DND-41 (cell line): ENCODE results near the gene AGAP2.
"Not testable (repeated sequence)": the region's sequence is repeated elsewhere in the genome, so short reads cannot be mapped to it uniquely, and the experiment has no call there.

Experiments used
- ATAC-seq: fragments of 200-7000 bp; cut with Tn5 transposase; 3 replicates; pipeline ENCODE4 v1.9.1; 2021; ENCODE audit warnings: low read depth; ENCODE audit not compliant: insufficient read depth
- DNase-seq: peaks from one replicate; pipeline ENCODE4 v3.0.0-alpha.2; 2020
- H2AFZ ChIP-seq: 2 replicates; pipeline ENCODE4 v1.6.0; 2012; ENCODE audit warnings: low read depth, low read length
- H3K27ac ChIP-seq: 2 replicates; pipeline ENCODE4 v1.5.1; 2012; ENCODE audit warnings: low read length, inconsistent platforms
- H3K27me3 ChIP-seq: fragments of 200-600 bp; sonication (generic); 2 replicates; pipeline ENCODE4 v1.6.0; 2012; ENCODE audit warnings: low read length, mild to moderate bottlenecking, inconsistent platforms; ENCODE audit not compliant: insufficient read depth, poor library complexity
- H3K36me3 ChIP-seq: 2 replicates; pipeline ENCODE4 v1.5.1; 2012; ENCODE audit warnings: low read length, inconsistent platforms; ENCODE audit not compliant: insufficient read depth
- H3K4me1 ChIP-seq: 2 replicates; pipeline ENCODE4 v1.5.1; 2012; ENCODE audit warnings: mild to moderate bottlenecking, low read length; ENCODE audit not compliant: insufficient read depth
- H3K4me2 ChIP-seq: 2 replicates; pipeline ENCODE4 v1.6.0; 2012; ENCODE audit warnings: mild to moderate bottlenecking, moderate library complexity, low read length, inconsistent platforms; ENCODE audit not compliant: insufficient read depth
- H3K4me3 ChIP-seq, 2 experiments: fragments of 200-600 bp in 1 of 2; shearing (Covaris generic) in 1 of 2; 2 replicates each; pipeline ENCODE4 v1.5.1; 2012 to 2016; ENCODE audit warnings: inconsistent platforms in 2 of 2, low read length in 2 of 2, mild to moderate bottlenecking in 2 of 2, low read depth in 1 of 2, moderate library complexity in 1 of 2
- H3K79me2 ChIP-seq: 2 replicates; pipeline ENCODE4 v1.6.0; 2012; ENCODE audit warnings: low read length, inconsistent platforms; ENCODE audit not compliant: insufficient read depth
- H3K9ac ChIP-seq: 2 replicates; pipeline ENCODE4 v1.6.0; 2012; ENCODE audit warnings: low read depth, mild to moderate bottlenecking, inconsistent platforms, low read length, moderate library complexity
- H3K9me3 ChIP-seq: 2 replicates; pipeline ENCODE4 v1.5.1; 2012; ENCODE audit warnings: low read length, moderate library complexity, mild to moderate bottlenecking, inconsistent platforms; ENCODE audit not compliant: insufficient read depth, severe bottlenecking
- H4K20me1 ChIP-seq: 2 replicates; pipeline ENCODE4 v1.6.0; 2012; ENCODE audit warnings: low read length; ENCODE audit not compliant: insufficient read depth
- EZH2 ChIP-seq: IDR thresholded peaks from 3 replicates; pipeline ENCODE4 v1.6.1; 2012; ENCODE audit warnings: borderline replicate concordance, low read depth, mild to moderate bottlenecking, moderate library complexity, low read length, inconsistent platforms; ENCODE audit not compliant: severe bottlenecking
- TF ChIP-seq, protein P1 (sequence below): IDR thresholded peaks from 2 replicates; pipeline ENCODE4 v1.5.1; 2012; ENCODE audit warnings: borderline replicate concordance, low read length, moderate library complexity, mild to moderate bottlenecking; ENCODE audit not compliant: poor library complexity, severe bottlenecking; ENCODE audit errors: extremely low read depth

Gene AGAP2

DNA sequence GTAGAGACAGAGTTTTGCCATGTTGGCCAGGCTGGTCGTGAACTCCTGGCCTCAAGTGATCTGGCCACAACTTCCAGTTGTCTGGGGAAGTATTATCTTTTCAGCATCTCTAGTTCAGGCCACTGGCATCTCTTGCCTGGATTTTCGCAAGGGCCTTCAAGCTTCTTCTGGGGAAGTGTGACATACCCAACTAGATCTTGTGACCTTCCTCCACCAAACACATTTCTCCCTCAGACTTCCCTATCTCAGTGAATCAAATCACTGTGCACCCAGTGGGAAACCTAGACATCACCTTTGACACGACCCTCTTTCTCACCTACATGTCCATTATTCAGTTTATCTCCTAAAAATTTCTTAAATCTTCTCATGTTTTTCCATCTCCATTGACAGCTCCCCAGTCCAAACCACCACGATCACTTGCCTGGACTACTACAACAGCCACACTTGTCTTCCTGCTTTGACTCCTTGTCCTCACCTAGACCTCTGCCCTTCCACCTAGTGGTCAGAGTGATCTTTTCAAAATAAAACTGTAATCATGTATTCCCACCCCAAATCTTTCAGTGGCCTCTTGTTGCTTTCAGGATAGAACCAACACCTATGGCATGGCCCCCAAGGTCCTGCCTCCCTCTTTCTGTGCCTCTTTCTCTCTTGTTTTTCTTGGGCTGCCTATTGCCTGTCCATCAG lies 37.2 kb upstream of the AGAP2 start:
- DNase-seq (no peak), ATAC-seq (no peak)
- no peak overlapping the region for H3K4me2 ChIP-seq
- H3K9me3 ChIP-seq, result no peaks in the 10 kb centered on the region
- H3K4me1 ChIP-seq, result peaks cover 27% of the 10 kb centered on the region
- TF ChIP-seq, protein P1, sequence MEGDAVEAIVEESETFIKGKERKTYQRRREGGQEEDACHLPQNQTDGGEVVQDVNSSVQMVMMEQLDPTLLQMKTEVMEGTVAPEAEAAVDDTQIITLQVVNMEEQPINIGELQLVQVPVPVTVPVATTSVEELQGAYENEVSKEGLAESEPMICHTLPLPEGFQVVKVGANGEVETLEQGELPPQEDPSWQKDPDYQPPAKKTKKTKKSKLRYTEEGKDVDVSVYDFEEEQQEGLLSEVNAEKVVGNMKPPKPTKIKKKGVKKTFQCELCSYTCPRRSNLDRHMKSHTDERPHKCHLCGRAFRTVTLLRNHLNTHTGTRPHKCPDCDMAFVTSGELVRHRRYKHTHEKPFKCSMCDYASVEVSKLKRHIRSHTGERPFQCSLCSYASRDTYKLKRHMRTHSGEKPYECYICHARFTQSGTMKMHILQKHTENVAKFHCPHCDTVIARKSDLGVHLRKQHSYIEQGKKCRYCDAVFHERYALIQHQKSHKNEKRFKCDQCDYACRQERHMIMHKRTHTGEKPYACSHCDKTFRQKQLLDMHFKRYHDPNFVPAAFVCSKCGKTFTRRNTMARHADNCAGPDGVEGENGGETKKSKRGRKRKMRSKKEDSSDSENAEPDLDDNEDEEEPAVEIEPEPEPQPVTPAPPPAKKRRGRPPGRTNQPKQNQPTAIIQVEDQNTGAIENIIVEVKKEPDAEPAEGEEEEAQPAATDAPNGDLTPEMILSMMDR, result peak; percentile 6
- TF ChIP-seq EZH2, result no peak
- H3K79me2 ChIP-seq, result peaks cover 14% of the 10 kb centered on the region
- H3K27me3 ChIP-seq, result no peaks in the 10 kb centered on the region
- H4K20me1 ChIP-seq, result no peaks in the 10 kb centered on the region
- H3K4me3 ChIP-seq, result no peak overlapping the region
- H3K9ac ChIP-seq, result no peak overlapping the region
- H3K36me3 ChIP-seq, result peaks cover 8% of the 10 kb centered on the region
- no peak overlapping the region for H2AFZ ChIP-seq
- no peak overlapping the region for H3K27ac ChIP-seq

DNA sequence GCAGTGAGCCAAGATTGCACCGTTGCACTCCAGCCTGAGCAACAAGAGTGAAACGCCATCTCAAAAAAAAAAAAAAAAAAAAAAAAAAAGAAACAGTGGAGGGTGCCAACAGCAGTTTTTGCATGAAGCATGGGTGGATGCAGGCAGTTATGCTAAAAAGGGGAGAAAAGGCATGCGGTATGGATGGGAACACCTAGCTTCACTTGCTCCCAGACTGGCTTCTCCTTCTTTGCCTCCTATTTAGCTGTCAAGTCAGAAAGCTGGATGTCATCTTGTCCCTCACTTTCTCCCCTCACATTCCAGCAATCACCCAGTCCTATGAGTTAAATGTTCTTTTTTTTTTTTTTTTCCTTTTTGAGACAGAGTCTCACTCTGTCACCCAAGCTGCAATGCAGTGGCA lies 36.5 kb upstream of the AGAP2 start:
- H3K27me3 ChIP-seq, result no peaks in the 10 kb centered on the region
- no peaks in the 10 kb centered on the region for H4K20me1 ChIP-seq
- no peak overlapping the region for H3K4me3 ChIP-seq
- no peak overlapping the region for H3K9ac ChIP-seq
- H3K9me3 ChIP-seq, result no peaks in the 10 kb centered on the region
- DNase-seq (no peak), ATAC-seq (no peak)
- H3K79me2 ChIP-seq, result peaks cover 15% of the 10 kb centered on the region
- H3K36me3 ChIP-seq, result peaks cover 7% of the 10 kb centered on the region
- H3K4me2 ChIP-seq, result no peak overlapping the region
- no peak overlapping the region for H2AFZ ChIP-seq
- no peak overlapping the region for H3K27ac ChIP-seq
- peaks cover 25% of the 10 kb centered on the region for H3K4me1 ChIP-seq
- TF ChIP-seq, protein P1, result no peak
- TF ChIP-seq EZH2, result no peak

DNA sequence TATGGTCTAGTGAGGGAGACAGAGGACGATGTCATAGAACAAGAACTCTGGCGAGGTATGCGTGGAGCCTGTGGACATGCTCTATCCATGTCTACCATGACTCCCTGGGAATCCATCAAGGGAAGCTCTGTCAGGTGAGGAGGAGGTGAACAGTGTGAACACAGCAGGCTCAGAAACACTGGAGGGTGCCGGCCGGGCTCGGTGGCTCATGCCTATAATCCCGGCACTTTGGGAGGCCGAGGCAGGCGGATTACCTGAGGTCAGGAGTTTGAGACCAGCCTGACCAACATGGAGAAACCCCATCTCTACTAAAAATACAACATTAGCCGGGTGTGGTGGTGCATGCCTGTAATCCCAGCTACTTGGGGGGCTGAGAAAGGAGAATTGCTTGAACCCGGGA lies 36.1 kb upstream of the AGAP2 start:
- not testable (repeated sequence) for ATAC-seq

DNA sequence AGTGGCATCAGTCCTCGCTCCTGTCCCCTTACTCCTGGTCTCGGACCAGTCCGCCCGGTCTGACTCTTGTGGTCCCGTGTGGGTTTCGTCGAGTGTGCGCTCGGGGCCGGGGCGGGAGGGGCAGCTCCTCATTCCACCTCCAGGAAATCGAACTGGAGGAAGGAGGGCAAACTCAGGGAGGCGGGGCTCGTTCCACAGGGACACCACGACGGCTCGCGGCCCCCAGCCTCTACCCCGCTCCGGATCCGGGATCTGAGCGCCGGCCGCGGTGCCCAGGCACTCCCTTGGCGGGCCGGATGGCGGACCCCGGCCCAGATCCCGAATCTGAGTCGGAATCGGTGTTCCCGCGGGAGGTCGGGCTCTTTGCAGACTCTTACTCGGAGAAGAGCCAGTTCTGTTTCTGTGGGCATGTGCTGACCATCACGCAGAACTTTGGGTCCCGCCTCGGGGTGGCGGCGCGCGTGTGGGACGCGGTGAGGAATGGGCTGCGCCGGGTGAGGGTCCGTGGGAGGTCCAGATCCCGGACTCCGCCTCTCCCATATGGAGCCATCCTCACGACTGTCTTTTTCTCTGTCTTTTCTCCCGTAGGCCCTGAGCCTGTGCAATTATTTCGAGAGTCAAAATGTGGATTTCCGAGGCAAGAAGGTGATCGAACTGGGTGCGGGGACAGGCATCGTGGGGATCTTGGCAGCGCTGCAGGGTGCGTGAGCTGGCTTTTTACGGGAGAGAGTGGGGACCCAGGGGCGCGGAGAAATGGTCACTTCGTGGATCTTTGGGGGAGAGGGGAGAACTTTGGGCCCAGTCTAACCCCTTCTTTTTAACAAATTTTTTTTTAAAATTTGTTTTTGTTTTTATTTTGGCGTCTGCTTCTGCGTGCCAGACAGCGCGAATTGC lies 34.1 kb upstream of the AGAP2 start, which contains the start of gene EEF1AKMT3:
Gene EEF1AKMT3 (plus strand): TSS at position 186 of the 894 bp plus-strand sequence. CDS start 111 bp downstream, at position 297.
- peak within 1 kb of the TSS; percentile 88 for H3K27ac ChIP-seq
- peak; percentile 44 for ATAC-seq

More for the DNA sequence above, 36.1 kb upstream of the AGAP2 start:
- not testable (repeated sequence) for H3K27me3 ChIP-seq, H4K20me1 ChIP-seq, H3K4me3 ChIP-seq, DNase-seq, H2AFZ ChIP-seq, H3K4me2 ChIP-seq, H3K27ac ChIP-seq, H3K9me3 ChIP-seq, H3K9ac ChIP-seq
- H3K4me1 ChIP-seq, result peaks cover 25% of the 10 kb centered on the region
- H3K79me2 ChIP-seq, result peaks cover 15% of the 10 kb centered on the region
- H3K36me3 ChIP-seq, result peaks cover 12% of the 10 kb centered on the region

More for the DNA sequence above, 34.1 kb upstream of the AGAP2 start, which contains the start of gene EEF1AKMT3:
- H3K4me2 ChIP-seq, result peak within 1 kb of the TSS; percentile 96
- H3K27me3 ChIP-seq, result no peaks in the 10 kb centered on the region
- H3K36me3 ChIP-seq, result peaks cover 29% of the 10 kb centered on the region
- H3K9me3 ChIP-seq, result no peaks in the 10 kb centered on the region
- H2AFZ ChIP-seq, result peak within 1 kb of the TSS; percentile 96
- H3K4me1 ChIP-seq, result peaks cover 25% of the 10 kb centered on the region
- peaks cover 15% of the 10 kb centered on the region for H3K79me2 ChIP-seq
- peak within 1 kb of the TSS; percentile 81 for H3K9ac ChIP-seq
- H4K20me1 ChIP-seq, result no peaks in the 10 kb centered on the region
- DNase-seq, result peak; percentile 60
- TF ChIP-seq, protein P1, result no peak
- TF ChIP-seq EZH2, result no peak
- H3K4me3 ChIP-seq, result peak within 1 kb of the TSS; percentile 56 to 85
